ENCODE measurements around the gene ATG5.

Gene ATG5

DNA sequence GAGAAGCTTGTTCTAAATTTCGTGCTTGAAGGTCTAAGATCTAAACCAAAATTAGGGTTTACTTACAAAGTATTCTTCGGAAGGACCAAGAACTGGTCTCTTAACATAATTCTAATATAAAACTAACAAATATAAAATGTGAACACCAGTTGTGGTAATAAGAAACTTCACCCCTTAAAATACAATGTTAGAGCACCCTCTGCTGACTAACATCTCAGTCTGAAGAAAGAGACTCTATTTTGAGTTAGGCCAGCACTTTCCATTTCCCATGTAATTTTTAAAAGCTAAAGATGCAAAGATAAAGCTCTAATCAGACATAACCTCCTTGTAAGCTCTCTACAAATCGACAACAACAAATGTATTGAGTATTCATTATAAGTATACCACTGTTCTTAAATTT is 24.6 kb downstream of the ATG5 start:
- POLR2A ChIA-PET: no interaction called here
- no peak overlapping the region for H3K27ac ChIP-seq (ENCODE audit: extremely low read depth, low read depth, low read length)
- TF ChIP-seq ZNF654 (tag by site-specific recombination; IDR thresholded peaks at IDR 0.05; ENCODE audit: low read depth) (peak; percentile 55), ZNF350 (tag by site-specific recombination; IDR thresholded peaks at IDR 0.05) (no peak), ZNF785 (tag by site-specific recombination; IDR thresholded peaks at IDR 0.05) (no peak), ZNF324 (tag by site-specific recombination; IDR thresholded peaks at IDR 0.05) (no peak), ZNF626 (tag by site-specific recombination; IDR thresholded peaks at IDR 0.05) (no peak), KLF10 (tag by site-specific recombination; IDR thresholded peaks at IDR 0.05) (no peak)
- TF ChIP-seq, protein P1, sequence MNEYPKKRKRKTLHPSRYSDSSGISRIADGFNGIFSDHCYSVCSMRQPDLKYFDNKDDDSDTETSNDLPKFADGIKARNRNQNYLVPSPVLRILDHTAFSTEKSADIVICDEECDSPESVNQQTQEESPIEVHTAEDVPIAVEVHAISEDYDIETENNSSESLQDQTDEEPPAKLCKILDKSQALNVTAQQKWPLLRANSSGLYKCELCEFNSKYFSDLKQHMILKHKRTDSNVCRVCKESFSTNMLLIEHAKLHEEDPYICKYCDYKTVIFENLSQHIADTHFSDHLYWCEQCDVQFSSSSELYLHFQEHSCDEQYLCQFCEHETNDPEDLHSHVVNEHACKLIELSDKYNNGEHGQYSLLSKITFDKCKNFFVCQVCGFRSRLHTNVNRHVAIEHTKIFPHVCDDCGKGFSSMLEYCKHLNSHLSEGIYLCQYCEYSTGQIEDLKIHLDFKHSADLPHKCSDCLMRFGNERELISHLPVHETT (tag by site-specific recombination; IDR thresholded peaks at IDR 0.05): no peak
- no peaks in the 10 kb centered on the region for H3K9me3 ChIP-seq (ENCODE audit: control insufficient read depth, insufficient read depth, low read depth, low read length)
- no peaks in the 10 kb centered on the region for H3K4me1 ChIP-seq (ENCODE audit: control insufficient read depth, insufficient read depth, low read length)
- CTCF ChIA-PET: interaction anchor here (0.5 to 3.3 kb wide), 36 partner anchors 9 to 869 kb away, joined by 3 to 22 read pairs (median 4); partner anchors contain the start of gene PRDM1
- H3K4me3 ChIP-seq (ENCODE audit: low read depth, low read length): no peak overlapping the region
- no peaks in the 10 kb centered on the region for H3K36me3 ChIP-seq (ENCODE audit: control insufficient read depth in 2 of 2, insufficient read depth in 1 of 2, low read length in 2 of 2)

DNA sequence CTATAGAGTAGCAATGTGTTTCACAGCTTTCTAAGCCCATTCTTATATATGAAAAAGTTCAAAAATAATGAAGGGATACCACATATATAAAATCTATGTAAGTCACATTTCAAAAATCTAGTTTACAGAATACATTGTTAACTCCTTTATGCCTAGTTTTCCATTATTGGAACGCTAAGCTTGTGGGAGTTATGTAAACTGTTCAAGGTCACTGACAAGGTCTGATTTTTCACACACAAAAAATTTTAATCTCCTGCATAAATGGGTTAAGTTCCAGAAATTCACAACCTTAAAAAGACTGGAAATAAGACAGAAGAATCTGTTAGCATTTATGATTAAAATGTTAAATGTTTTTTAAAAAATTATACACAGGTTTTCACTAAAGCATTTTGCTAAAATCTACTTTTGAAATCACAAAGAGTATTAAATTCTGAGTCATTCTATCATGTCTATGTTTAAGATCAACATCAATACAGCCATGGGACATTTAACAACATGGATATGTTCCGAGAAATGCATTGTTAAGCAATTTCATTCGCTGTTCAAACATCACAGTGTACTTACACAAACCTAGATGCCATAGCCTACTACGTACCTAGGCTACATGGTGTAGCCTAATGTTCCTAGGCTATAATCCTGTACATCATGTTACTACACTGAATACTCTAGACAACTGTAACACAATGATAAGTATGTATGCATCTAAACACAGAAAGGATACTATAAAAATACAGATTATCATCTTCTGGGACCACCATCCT is 25.4 kb downstream of the ATG5 start:
- H3K36me3 ChIP-seq (ENCODE audit: control insufficient read depth in 2 of 2, insufficient read depth in 1 of 2, low read length in 2 of 2): no peaks in the 10 kb centered on the region
- no peak overlapping the region for H3K4me3 ChIP-seq (ENCODE audit: low read depth, low read length)
- no peaks in the 10 kb centered on the region for H3K4me1 ChIP-seq (ENCODE audit: control insufficient read depth, insufficient read depth, low read length)
- no peak overlapping the region for H3K27ac ChIP-seq (ENCODE audit: extremely low read depth, low read depth, low read length)
- ChIA-PET CTCF (interaction anchor here (0.5 to 3.3 kb wide), 28 partner anchors 10 to 869 kb away, joined by 3 to 22 read pairs (median 4); partner anchors contain the start of gene PRDM1), POLR2A (no interaction called here)
- no peaks in the 10 kb centered on the region for H3K9me3 ChIP-seq (ENCODE audit: control insufficient read depth, insufficient read depth, low read depth, low read length)
- TF ChIP-seq ZNF239 (tag by site-specific recombination; IDR thresholded peaks at IDR 0.05) (0 out of 2 replicates have a peak, but pooled peaks have one; percentile 40), ZNF132 (tag by site-specific recombination; IDR thresholded peaks at IDR 0.05; ENCODE audit: borderline replicate concordance) (no peak)

DNA sequence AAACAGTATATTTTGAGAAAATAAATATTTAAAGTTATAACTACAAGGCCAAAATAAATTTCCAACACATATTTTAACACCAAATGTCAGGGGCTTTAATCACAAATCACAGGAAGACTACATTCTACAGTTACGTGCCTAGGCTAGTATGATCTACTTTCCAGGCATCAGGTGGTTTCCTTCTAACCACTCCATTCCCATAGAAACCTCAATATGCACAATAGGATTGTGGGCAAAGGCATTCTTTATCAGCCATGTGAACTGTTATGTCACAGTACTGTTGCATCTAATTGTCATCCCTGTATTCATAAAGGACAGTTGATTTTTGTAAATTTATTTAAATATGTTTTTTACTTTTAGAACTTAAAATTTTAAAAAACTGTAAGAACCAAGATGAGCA is 32.4 kb downstream of the ATG5 start:
- Histone ChIP-seq H3K4me3 (ENCODE audit: low read depth, low read length) (no peak overlapping the region), H3K4me1 (ENCODE audit: control insufficient read depth, insufficient read depth, low read length) (no peaks in the 10 kb centered on the region), H3K36me3 (ENCODE audit: control insufficient read depth in 2 of 2, insufficient read depth in 1 of 2, low read length in 2 of 2) (peaks cover 15 to 28% of the 10 kb centered on the region in 2 experiments; a peak in 2 of 3 replicates), H3K9me3 (ENCODE audit: control insufficient read depth, insufficient read depth, low read depth, low read length) (no peaks in the 10 kb centered on the region), H3K27ac (ENCODE audit: extremely low read depth, low read depth, low read length) (no peak overlapping the region)
- CTCF ChIA-PET: interaction anchor here (0.6 to 1.3 kb wide), 2 partner anchors 20 to 427 kb away, joined by 3 to 7 read pairs; no protein-coding TSS in a partner anchor
- POLR2A ChIA-PET: no interaction called here
- TF ChIP-seq ZNF416 (tag by site-specific recombination; IDR thresholded peaks at IDR 0.05) (no peak), ZNF24 (tag by site-specific recombination; IDR thresholded peaks at IDR 0.05) (no peak), MEIS1 (CRISPR knock-in tag; IDR thresholded peaks at IDR 0.05; ENCODE audit: borderline replicate concordance) (no peak), MZF1 (tag by site-specific recombination; IDR thresholded peaks at IDR 0.05; ENCODE audit: borderline replicate concordance) (no peak), ZNF324 (tag by site-specific recombination; IDR thresholded peaks at IDR 0.05) (no peak), ZNF776 (tag by site-specific recombination; IDR thresholded peaks at IDR 0.05; ENCODE audit: borderline replicate concordance) (no peak)
- TF ChIP-seq, protein P2, sequence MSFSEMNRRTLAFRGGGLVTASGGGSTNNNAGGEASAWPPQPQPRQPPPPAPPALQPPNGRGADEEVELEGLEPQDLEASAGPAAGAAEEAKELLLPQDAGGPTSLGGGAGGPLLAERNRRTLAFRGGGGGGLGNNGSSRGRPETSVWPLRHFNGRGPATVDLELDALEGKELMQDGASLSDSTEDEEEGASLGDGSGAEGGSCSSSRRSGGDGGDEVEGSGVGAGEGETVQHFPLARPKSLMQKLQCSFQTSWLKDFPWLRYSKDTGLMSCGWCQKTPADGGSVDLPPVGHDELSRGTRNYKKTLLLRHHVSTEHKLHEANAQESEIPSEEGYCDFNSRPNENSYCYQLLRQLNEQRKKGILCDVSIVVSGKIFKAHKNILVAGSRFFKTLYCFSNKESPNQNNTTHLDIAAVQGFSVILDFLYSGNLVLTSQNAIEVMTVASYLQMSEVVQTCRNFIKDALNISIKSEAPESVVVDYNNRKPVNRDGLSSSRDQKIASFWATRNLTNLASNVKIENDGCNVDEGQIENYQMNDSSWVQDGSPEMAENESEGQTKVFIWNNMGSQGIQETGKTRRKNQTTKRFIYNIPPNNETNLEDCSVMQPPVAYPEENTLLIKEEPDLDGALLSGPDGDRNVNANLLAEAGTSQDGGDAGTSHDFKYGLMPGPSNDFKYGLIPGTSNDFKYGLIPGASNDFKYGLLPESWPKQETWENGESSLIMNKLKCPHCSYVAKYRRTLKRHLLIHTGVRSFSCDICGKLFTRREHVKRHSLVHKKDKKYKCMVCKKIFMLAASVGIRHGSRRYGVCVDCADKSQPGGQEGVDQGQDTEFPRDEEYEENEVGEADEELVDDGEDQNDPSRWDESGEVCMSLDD (tag by site-specific recombination; IDR thresholded peaks at IDR 0.05): no peak
- TF ChIP-seq, protein P3, sequence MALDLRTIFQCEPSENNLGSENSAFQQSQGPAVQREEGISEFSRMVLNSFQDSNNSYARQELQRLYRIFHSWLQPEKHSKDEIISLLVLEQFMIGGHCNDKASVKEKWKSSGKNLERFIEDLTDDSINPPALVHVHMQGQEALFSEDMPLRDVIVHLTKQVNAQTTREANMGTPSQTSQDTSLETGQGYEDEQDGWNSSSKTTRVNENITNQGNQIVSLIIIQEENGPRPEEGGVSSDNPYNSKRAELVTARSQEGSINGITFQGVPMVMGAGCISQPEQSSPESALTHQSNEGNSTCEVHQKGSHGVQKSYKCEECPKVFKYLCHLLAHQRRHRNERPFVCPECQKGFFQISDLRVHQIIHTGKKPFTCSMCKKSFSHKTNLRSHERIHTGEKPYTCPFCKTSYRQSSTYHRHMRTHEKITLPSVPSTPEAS (tag by site-specific recombination; IDR thresholded peaks at IDR 0.05): no peak
- TF ChIP-seq, protein P4, sequence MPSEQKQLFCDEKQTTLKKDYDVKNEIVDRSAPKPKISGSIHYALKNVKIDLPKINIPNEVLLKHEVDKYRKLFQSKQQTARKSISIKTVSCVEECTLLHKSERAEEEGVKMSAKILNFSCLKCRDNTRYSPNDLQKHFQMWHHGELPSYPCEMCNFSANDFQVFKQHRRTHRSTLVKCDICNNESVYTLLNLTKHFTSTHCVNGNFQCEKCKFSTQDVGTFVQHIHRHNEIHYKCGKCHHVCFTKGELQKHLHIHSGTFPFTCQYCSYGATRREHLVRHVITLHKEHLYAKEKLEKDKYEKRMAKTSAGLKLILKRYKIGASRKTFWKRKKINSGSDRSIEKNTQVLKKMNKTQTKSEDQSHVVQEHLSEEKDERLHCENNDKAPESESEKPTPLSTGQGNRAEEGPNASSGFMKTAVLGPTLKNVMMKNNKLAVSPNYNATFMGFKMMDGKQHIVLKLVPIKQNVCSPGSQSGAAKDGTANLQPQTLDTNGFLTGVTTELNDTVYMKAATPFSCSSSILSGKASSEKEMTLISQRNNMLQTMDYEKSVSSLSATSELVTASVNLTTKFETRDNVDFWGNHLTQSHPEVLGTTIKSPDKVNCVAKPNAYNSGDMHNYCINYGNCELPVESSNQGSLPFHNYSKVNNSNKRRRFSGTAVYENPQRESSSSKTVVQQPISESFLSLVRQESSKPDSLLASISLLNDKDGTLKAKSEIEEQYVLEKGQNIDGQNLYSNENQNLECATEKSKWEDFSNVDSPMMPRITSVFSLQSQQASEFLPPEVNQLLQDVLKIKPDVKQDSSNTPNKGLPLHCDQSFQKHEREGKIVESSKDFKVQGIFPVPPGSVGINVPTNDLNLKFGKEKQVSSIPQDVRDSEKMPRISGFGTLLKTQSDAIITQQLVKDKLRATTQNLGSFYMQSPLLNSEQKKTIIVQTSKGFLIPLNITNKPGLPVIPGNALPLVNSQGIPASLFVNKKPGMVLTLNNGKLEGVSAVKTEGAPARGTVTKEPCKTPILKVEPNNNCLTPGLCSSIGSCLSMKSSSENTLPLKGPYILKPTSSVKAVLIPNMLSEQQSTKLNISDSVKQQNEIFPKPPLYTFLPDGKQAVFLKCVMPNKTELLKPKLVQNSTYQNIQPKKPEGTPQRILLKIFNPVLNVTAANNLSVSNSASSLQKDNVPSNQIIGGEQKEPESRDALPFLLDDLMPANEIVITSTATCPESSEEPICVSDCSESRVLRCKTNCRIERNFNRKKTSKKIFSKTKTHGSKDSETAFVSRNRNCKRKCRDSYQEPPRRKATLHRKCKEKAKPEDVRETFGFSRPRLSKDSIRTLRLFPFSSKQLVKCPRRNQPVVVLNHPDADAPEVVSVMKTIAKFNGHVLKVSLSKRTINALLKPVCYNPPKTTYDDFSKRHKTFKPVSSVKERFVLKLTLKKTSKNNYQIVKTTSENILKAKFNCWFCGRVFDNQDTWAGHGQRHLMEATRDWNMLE (tag by site-specific recombination; conservative IDR thresholded peaks at IDR 0.05; ENCODE audit: low read depth): no peak
- TF ChIP-seq, protein P5, sequence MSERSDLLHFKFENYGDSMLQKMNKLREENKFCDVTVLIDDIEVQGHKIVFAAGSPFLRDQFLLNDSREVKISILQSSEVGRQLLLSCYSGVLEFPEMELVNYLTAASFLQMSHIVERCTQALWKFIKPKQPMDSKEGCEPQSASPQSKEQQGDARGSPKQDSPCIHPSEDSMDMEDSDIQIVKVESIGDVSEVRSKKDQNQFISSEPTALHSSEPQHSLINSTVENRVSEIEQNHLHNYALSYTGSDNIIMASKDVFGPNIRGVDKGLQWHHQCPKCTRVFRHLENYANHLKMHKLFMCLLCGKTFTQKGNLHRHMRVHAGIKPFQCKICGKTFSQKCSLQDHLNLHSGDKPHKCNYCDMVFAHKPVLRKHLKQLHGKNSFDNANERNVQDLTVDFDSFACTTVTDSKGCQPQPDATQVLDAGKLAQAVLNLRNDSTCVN (tag by site-specific recombination; optimal IDR thresholded peaks at IDR 0.05): no peak

All from HEK293 (cell line).